NCI-H446 treated with DMSO at 0.1 percent for 48 hours (cell line): ENCODE data around the gene LRFN4.

ENCODE experiments used
- DNase-seq: peaks from one replicate; lab custom pipeline; 2025; lab: John Stamatoyannopoulos, UW

The LRFN4 gene

DNA sequence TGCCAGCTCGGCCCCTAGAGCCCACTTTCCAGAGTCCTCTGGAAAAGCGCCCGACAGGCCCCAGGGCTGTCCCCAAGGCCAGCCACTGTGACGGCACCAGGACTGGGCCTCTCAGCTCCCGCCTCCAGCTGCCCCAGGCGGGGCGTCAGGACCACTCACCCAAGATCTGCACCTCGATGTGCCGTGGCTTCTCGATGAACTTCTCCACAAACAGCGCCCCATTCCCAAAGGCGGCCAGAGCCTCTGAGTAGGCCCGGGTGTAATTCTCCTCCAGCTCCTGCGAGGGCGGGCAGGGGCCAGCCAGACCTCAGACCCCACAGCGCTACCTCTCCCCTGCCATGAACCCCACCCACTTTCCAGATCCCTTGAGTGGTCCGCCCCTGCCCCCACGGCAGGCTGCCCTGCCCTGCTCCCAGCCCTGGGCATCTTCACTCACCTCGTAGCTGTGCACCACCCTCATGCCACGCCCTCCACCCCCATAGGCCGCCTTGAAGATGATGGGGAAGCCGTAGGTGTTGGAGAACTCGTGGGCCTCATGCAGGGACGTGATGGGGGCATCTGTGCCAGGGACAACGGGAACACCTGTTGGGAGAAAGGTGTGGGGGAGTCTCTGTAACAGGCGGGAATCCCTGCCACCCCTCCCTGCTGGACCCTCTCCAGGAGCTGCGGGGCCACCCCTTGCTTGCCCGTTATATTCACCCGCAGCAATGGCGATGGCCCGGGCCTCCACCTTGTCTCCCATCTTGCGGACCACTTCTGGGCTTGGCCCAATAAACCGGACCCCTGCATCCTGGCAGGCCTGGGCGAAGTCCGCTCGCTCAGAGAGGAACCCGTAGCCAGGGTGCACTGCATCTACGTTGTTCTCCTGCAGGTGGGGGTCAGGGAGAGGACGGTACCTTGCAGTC, 14.0 kb downstream of the LRFN4 start:
- no peak for DNase-seq

DNA sequence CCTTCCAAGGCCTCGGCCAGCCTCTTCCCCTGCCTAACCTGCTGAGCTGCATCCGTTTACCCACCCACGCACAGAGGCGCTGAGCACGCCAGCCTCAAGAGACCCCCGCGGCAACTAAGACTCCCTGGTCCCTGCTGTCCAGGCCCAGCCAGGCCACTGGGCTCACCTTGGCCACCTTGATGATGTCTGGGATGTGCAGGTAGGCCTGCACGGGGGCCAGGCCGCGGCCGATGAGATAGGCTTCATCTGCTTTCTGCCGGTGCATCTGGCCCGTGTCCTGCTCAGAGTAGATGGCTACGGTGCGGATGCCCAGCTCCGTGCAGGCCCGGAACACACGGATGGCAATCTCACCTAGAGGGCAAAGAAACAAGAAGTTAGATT, 14.6 kb downstream of the LRFN4 start:
- DNase-seq, result no peak

DNA sequence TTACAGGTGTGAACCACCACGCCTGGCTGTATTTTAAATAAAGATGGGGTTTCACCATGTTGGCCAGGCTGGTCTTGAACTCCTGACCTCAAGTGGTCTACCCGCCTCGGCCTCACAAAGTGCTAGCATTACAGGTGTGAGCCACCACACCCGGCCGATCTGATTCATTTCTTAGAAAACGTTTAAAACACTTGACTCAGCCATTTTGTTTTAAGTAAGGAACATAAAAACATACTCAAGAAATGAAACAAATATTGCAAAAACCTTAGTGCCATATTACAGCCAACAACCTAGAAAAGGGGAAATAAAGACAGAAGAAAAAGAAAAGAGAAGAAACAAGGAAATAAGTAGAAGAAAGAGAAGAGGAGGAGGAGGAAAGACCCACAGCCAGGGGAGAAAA, 17.4 kb downstream of the LRFN4 start:
- DNase-seq, result no peak

DNA sequence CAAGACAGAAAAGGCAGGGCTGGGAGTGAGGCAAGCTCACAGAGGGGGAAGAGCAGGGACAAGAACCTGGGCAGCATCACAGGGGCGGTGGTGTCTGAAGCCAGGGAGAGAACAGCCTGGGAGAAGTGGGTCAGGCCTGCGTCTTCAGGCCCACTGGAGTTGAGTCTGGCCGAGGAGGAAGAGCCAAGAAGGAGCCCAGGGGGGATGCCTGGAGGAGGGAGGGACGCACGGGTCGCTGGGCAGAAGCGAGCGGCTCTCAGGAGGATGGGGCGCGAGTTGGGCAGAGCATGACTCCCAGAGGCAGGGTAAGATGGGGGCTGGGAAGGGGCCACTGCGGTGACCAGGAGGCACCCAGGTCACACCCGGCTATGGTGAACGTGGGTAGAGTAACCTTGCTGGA, 18.5 kb downstream of the LRFN4 start:
- no peak for DNase-seq

DNA sequence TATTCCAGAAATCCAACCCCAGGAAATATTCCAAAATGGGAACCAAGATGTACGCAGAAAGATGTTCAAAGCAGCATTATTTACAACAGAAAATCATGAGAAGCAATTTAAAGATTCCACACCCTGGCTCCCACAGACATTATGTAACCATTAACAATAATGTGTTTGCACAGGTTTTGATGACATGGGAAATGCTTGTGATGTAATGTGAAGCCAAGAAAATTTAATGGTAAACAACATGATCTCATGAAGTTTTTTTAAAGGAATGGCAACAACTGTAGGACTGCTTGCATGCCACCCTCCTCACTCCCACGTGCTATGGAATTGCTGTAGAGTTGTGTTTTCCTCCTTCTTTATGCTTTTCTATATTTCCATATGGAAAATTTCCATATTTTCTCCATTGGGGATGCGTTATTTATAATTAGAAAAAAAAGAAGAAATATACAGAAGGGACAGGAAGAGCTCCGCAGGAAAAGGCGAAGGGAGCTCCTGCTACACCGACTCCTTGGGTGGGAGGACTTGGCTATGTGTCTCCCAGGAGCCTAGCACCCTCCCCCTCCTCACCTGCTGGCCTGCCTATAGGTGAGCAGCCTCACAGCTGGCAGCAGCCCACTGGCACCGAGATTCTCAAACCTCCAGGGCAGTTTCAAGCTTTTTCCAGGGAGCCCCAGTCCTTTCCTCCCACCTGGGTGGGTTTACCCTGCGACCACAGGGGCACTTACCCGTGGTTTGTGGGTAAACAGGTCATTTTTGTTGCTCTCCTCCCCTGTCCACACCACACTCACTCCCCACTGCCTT, 20.9 kb downstream of the LRFN4 start:
- DNase-seq, result no peak

DNA sequence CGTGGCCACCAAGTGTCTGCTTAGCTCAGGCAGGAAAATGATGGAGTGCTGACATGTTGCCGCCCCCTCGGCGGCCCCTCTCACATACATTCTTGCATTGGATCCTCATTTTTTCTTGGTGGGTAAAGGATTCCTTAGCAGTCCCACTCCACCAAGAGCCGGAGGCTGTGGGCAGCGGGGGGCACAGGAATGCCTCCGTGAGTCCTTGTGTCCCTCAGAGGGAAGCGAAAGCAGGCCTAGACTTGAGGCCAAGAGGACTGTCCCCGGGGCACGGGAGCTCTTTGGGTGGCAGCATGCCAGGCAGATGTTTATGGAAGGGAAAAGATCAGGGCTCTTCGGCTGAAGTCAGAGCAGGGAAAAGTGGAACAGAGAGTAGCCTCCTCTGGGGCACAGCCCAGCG, 21.6 kb downstream of the LRFN4 start:
- no peak for DNase-seq

DNA sequence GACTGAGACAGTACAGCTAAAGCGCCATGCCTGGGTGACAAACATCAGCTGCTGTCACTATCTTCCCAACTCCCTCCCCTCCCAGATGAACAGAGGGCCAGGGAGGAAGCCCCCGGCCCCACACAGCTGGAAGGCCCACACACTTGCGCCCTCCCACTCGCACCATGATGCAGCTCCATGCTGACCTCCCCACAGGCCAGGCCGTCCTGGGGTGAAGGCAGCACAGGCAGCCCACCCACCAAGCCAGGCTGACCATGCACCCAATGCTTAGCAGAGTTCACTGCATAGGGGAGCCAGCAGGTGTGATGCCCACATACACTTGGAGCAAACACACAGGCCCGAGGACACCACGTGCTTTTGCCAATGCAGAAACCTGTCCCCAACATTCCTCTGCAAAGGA, 22.1 kb downstream of the LRFN4 start:
- DNase-seq, result no peak

DNA sequence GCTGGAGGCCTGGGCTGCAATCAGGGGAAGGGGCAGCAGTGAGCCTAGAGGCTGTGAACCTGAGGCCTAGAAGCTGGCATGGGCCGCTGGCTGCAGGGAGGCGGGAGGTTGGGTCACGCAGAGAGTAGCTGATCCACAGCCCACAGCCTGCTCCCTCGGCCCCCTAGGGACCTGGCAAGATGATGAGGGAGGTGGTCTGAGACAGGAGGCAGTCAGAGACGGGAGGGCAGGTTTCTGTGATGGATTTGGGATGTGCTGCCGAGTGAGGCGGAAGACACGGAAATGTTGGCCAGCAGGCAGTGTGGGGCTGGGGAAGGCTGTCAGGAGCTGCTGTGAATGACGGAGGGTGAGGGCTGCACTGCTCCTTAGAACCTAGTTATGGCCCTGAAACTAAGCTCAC, 22.7 kb downstream of the LRFN4 start:
- no peak for DNase-seq

DNA sequence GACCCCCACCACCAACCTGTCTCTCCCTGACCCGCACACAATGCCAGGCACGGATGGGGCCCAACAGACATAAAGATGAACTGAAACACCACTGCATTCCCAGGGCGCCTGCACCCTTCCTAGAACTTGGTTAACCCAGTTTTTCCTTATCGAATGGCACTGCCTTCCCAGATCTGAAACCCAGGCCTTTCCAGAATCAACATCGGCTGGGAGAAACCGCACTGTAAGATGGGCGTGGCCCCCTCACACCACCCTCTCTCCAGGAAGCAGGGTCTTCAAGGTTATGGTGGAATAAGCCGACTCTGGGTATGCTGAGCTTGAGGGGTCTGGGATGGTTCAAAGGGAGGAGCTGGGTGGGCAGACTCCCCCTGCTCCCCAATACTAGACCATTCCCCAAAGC, 23.1 kb downstream of the LRFN4 start:
- DNase-seq, result no peak

DNA sequence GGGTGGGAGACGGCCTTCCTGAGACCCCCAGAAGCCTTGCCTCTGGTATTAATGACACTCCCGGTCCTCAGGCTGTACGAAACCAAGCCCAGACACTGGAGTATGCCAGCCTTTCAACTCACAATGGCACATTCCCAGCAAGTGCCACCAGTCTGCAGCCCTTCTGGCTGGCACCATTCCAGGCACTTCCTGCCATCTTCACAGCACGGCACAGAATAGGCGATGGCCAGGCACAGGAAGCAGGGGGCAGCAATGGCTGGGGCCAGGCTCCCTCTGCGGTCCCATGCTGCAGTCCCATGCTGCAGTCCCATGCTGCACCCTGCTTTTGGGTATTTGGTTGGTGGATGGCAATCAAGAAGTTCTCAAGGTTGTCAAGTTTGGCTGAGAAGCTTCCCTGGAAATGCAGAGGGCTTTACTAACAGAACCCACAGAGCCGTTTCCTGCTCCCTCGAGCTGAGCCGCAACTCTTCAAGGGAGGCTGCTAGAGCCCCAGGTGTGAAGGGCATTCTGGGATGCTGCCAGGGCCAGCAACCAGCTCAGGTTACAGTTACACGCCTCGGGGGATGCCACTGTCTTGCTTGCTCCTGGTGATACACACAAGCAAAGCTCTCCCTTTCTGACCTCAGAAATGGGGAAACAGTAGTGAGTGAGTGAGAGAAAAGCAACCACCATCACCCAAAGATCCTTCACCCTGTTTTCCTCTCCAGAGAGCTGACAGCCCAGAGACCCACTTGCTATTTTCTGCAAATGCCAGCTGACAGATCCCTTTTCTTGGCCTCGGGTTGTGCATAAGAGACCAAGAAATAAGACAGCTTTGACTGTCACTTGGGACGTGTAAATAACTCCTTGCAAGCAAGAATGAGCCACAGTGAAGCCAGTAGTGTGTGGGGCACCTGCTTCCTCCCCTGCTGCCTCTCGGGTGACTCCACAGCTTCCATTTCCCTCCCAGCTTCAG, 23.9 kb downstream of the LRFN4 start:
- no peak for DNase-seq

DNA sequence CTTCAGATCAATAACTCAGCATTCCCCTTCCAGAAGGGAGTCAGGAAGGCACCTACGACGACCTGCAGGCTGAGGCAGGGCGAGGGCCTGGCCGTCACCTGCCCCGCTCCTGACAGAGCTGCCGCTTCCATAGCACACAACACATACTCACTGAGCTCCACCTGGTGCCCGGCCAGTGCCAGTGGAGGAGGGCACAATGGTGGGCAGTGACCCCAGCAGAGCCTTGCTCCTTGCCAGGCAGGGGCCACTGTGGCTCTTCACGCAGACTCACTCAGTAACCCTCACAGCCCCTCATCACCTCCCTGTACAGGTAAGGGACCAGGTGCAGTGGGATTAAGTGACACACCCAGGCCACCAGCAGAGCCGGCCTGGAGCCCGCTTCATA, 24.6 kb downstream of the LRFN4 start:
- DNase-seq, result no peak

DNA sequence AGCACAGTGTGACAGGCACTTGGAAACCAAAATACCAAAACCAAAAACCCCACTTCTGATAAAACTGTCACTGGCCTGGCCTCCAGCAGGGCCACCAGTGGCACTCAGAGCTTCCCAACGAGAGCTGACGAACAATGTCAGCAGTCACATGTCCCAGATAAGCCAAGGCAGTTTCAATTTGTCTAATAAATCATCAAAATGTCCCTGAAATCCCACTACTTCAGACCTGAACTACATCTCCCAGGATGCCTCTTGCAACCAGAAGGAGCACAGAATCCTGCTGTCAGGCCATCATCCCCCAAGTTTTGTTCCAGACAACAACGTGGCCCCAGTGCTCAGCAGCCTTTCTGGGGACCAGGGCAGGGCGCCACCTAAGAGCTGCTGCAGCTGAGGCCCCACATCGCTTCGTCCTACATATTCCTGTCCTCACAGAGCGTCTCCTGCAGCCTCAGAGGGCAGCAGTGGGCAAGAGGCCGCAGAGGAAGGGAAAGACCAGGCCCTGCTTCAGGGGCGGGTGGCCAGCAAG, 25.1 kb downstream of the LRFN4 start:
- no peak for DNase-seq

DNA sequence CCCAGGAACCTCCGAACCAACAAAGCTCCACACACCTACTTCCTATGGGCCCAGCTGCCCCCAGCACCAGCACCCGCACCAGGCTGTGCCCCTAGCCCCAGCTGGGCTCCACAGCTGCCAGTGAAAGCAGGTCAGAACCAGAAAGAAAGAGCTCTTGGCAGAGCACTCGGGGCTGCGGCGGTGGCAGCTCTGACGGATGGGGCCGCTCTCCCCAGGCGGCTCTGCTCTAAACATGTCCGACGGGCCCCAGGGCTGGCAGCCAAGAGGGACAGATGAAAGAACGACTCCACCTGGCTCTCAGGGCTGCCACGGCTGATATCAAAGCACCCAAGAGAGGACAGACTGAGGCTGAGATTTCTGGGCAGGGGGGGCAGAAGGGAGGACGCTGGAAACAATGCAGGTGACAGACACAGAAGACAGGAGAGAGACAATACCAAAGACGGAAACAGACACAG, 25.7 kb downstream of the LRFN4 start:
- no peak for DNase-seq

DNA sequence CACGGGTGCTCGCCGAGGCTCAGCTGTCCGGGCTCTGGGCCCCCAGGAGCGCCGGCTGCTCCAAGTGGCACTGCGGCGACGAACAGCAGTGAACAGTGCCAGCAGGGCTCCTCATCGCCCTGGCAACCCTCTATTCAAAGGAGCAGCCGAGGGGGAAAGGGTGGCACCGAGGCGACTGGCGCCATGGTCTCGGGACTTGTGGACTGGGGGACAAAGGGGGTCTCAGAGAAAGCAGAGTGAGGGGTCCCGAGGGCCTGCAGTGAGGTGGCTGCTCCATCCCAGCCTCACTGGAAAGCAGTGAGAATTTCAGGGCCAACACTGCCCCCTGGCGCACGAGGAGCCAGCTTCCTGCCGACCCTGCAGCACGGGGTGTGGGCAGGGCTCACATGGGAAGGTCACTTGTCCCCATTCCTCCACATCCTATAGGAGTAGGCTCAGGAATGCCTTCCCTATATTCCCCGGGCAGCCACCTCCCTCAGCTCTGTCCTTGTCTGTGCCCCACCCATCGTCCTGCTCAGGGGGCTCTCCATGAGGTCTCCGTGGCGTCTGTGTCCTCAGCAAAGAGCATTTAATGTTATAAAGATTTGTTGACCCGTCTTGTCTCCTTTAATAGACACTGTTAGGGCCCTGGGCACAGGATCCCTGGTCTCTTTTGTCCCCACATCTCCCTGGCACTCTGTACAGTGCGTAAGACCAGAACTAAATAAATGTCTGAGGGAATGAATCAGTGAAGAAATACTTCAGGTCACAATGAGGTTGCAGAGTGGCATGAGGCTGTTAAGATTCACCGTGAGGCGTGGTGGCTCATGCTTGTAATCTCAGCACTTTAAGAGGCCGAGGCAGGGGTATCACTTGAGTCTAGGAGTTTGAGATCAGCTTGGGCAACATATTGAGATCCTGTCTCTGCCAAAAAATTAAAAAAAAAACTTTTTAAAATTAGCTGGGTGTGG, 26.4 kb downstream of the LRFN4 start:
- peak; percentile 37 for DNase-seq

DNA sequence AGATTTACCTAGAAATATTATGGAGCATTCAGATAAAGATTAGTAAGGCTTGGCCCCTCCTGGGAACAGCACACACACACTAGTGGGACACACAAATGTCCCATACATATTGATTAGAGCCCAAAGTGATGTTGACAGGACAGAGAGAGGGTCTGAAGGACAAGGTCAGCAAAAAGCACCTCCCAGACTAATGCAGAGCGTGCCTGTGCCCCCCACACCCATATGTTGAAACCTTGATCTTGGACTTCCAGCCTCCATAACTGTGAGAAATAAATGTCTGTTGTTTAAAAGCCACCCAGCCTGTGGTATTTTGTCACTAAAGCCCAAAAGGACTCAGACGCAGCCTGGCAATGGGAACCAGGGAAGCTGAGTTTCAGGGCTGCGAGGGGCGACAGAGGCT, 27.6 kb downstream of the LRFN4 start:
- no peak for DNase-seq

DNA sequence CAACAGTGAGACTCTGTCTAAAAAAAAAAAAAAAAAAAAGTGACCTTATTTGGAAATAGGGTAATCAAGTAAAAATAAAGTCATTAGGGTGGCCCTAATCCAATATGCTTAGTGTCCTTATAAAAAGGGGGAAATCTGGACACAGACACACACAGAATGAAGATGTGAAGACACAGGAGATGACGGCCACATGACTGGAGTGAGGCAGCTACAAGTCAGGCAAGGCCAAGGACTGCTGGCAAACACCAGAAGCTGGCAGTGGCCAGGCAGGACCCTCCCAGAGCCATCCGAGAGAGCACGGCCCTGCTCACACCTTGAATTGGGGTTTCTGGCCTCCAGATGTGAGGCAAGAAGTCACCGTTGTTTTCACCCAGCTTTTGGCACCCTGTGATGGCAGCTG, 28.6 kb downstream of the LRFN4 start:
- no peak for DNase-seq

DNA sequence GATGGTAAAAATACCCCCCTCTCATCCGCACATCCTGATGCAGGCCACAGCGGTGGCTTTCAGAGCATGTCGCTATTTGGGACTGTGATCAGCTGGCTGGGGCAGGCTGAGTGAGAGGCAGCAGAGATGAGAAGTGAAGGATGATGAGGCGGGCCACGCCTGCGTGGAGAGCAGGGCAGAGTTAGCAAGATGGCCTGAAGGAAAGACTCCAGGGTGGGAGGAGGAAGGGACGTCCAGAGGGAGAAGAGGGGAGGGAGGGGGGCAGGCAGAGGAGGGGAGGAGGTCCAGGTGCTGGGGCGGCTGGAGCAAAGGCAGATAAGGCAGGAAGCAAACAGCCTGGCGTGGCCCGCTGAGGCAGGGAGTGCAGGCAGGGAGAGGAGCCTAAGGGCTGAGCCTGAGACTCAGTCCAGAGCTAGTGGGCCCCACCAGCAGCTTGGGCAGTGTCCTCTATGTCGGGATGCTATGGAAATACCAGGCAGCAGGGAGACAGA, 29.1 kb downstream of the LRFN4 start:
- DNase-seq, result no peak

DNA sequence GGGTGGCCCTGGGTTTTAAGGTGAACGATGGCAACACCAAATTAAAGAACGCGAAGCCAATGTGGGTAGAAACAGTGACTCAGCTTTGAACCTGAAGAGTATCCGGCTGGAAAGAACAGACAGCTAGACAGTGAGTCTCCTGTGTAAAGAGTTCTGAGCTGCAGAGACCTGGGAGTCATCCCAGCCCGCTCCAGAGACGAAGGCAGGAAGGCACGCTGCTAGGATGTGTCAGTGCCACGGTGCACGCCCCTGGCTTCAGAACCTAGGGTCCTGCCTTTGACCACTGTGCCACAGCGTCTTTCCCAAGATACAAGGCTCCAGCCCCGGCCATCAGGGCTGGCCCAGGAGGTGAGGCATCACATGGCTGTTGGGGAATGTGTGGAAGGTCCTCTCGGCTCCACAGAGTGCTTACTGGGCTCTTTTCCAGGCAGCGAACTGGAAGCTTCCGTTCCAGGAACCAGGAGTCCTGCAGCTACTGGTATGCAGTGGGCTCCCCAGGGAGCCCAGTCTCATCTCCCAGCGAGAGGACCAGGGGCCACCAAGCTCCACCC, 29.9 kb downstream of the LRFN4 start:
- no peak for DNase-seq

DNA sequence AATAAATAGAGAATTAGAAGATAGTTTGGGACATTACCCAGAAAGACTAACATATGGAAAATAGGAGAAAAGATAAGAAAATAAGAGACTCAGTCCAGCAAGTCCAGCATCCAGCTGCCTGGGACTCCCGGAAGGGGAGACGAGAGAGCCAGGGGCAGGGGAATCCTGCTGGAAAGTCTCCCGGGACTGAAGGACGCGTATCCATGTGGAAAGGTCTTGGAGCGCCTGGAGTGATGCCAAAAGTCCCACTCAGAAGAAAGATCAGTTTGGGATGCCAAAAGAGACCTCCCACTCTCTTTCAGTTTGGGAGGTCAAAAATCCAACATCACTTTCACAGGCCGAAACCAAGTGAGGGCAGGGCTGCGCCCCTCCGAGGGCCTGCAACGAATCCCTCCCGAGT, 30.7 kb downstream of the LRFN4 start:
- DNase-seq, result no peak

DNA sequence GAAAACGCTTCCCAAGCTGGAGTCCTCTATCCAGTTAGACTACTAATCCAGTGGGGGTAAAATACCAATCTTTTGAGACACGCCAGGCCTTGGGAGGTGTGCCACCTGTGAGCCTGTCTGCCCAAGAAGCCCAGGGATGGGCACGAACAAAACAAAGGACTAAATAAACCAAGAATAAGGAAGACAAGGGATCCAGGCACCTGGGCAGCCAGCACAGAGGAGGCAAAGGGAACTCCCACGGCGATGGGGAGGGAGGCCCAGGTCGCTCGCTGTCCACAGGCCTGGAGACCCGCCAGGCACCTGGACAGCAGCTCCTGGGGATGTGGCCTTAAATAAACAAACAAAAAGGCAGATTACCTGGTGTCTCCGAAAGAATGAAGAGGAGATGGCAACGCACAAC, 31.4 kb downstream of the LRFN4 start:
- no peak for DNase-seq
